ENCODE measurements around the gene CCL11.

Gene CCL11

GRCh38 chr17:34285286-34285792, at the start of gene CCL11:
Gene CCL11, plus strand, starts transcription at chr17:34285742. Its CDS starts 67 bp downstream, at chr17:34285809.
- H3K4me3 ChIP-seq (ENCODE audit: low read depth in 1 of 2, low read length in 1 of 2) = no peak within 1 kb of the TSS
- H3K27me3 ChIP-seq = peaks cover 21% of the 10 kb centered on the region
- H3K9me3 ChIP-seq = no peaks in the 10 kb centered on the region
- H3K36me3 ChIP-seq = no peaks in the 10 kb centered on the region
- H3K27ac ChIP-seq = no peak within 1 kb of the TSS
- no peaks in the 10 kb centered on the region for H3K4me1 ChIP-seq (ENCODE audit: control insufficient read depth in 1 of 2, insufficient read depth in 1 of 2, low read depth in 1 of 2, low read length in 1 of 2)
- no peak for TF ChIP-seq CTCF (IDR thresholded peaks at IDR 0.05)

GRCh38 chr17:34236281-34236892, 49.2 kb upstream of the CCL11 start:
- no peaks in the 10 kb centered on the region for H3K9me3 ChIP-seq
- peak overlapping the region; percentile 85 for H3K27ac ChIP-seq
- peaks cover 63 to 79% of the 10 kb centered on the region in 2 experiments for H3K4me1 ChIP-seq (ENCODE audit: control insufficient read depth in 1 of 2, insufficient read depth in 1 of 2, low read depth in 1 of 2, low read length in 1 of 2)
- TF ChIP-seq CTCF (IDR thresholded peaks at IDR 0.05) = no peak
- peak overlapping the region in 1 of 2 experiments; percentile 12 for H3K4me3 ChIP-seq (ENCODE audit: low read depth in 1 of 2, low read length in 1 of 2)
- no peaks in the 10 kb centered on the region for H3K36me3 ChIP-seq
- no peaks in the 10 kb centered on the region for H3K27me3 ChIP-seq

GRCh38 chr17:34237458-34237857, 48.1 kb upstream of the CCL11 start:
- no peak overlapping the region for H3K4me3 ChIP-seq (ENCODE audit: low read depth in 1 of 2, low read length in 1 of 2)
- H3K36me3 ChIP-seq = no peaks in the 10 kb centered on the region
- no peaks in the 10 kb centered on the region for H3K9me3 ChIP-seq
- TF ChIP-seq CTCF (IDR thresholded peaks at IDR 0.05) = no peak
- H3K4me1 ChIP-seq (ENCODE audit: control insufficient read depth in 1 of 2, insufficient read depth in 1 of 2, low read depth in 1 of 2, low read length in 1 of 2) = peaks cover 74 to 89% of the 10 kb centered on the region in 2 experiments
- no peaks in the 10 kb centered on the region for H3K27me3 ChIP-seq
- H3K27ac ChIP-seq = peak overlapping the region; percentile 85

GRCh38 chr17:34241062-34241461, 44.5 kb upstream of the CCL11 start:
- H3K9me3 ChIP-seq = no peaks in the 10 kb centered on the region
- H3K4me1 ChIP-seq (ENCODE audit: control insufficient read depth in 1 of 2, insufficient read depth in 1 of 2, low read depth in 1 of 2, low read length in 1 of 2) = peaks cover 82 to 96% of the 10 kb centered on the region in 2 experiments
- H3K4me3 ChIP-seq (ENCODE audit: low read depth in 1 of 2, low read length in 1 of 2) = peak overlapping the region in 1 of 2 experiments; percentile 52
- peak overlapping the region; percentile 97 for H3K27ac ChIP-seq
- H3K36me3 ChIP-seq = no peaks in the 10 kb centered on the region
- no peak for TF ChIP-seq CTCF (IDR thresholded peaks at IDR 0.05)
- H3K27me3 ChIP-seq = no peaks in the 10 kb centered on the region

- Histone ChIP-seq H3K4me3 (ENCODE audit: low read depth in 1 of 2, low read length in 1 of 2) (peak overlapping the region; percentile 9 to 52), H3K9me3 (no peaks in the 10 kb centered on the region), H3K36me3 (no peaks in the 10 kb centered on the region), H3K27ac (peak overlapping the region; percentile 97), H3K27me3 (no peaks in the 10 kb centered on the region), H3K4me1 (ENCODE audit: control insufficient read depth in 1 of 2, insufficient read depth in 1 of 2, low read depth in 1 of 2, low read length in 1 of 2) (peaks cover 83 to 96% of the 10 kb centered on the region in 2 experiments)
- no peak for TF ChIP-seq CTCF (IDR thresholded peaks at IDR 0.05)
Observed at GRCh38 chr17:34242587-34243363, 42.8 kb upstream of the CCL11 start.

All from neutrophil (primary cell).